Osteoblast (primary cell): ENCODE data around the gene GPATCH3. TPM values are rescaled to one million over a fixed set of nuclear protein-coding genes. Genes with fewer than 3 reads are reported as not detected.
"Not testable (repeated sequence)": the region's sequence is repeated elsewhere in the genome, so short reads cannot be mapped to it uniquely, and the experiment has no call there.

Experiments used
- DNase-seq: peaks from one replicate; pipeline ENCODE4 v3.0.0; 2011; ENCODE audit warnings: low spot score, mixed read lengths; ENCODE audit not compliant: insufficient read length; ENCODE audit errors: missing footprints
- H2AFZ ChIP-seq: 2 replicates; pipeline ENCODE4 v1.6.0; 2011; ENCODE audit warnings: mild to moderate bottlenecking, low read length
- H3K27ac ChIP-seq: 2 replicates; pipeline ENCODE4 v1.5.1; 2011; ENCODE audit warnings: mild to moderate bottlenecking, low read depth, low read length, moderate library complexity
- H3K27me3 ChIP-seq: 2 replicates; pipeline ENCODE4 v1.6.0; 2012; ENCODE audit warnings: mild to moderate bottlenecking, control low read depth, inconsistent platforms, low read length, moderate library complexity; ENCODE audit not compliant: insufficient read depth
- H3K36me3 ChIP-seq: 2 replicates; pipeline ENCODE4 v1.5.1; 2011; ENCODE audit warnings: mild to moderate bottlenecking, low read length, control low read depth, moderate library complexity; ENCODE audit not compliant: insufficient read depth
- H3K4me1 ChIP-seq: 2 replicates; pipeline ENCODE4 v1.5.1; 2011; ENCODE audit warnings: mild to moderate bottlenecking, low read length, control low read depth, moderate library complexity; ENCODE audit not compliant: insufficient read depth
- H3K4me2 ChIP-seq: 2 replicates; pipeline ENCODE4 v1.6.0; 2011; ENCODE audit warnings: mild to moderate bottlenecking, low read length; ENCODE audit not compliant: insufficient read depth
- H3K4me3 ChIP-seq: fragments of 200-600 bp; sonication (generic); 3 replicates; pipeline ENCODE4 v1.5.1; 2012; ENCODE audit warnings: mild to moderate bottlenecking, low read length, inconsistent platforms; ENCODE audit not compliant: insufficient read depth
- H3K79me2 ChIP-seq: 2 replicates; pipeline ENCODE4 v1.6.0; 2012; ENCODE audit warnings: mild to moderate bottlenecking, low read length, control low read depth, inconsistent platforms; ENCODE audit not compliant: insufficient read depth
- H3K9me3 ChIP-seq: 2 replicates; pipeline ENCODE4 v1.5.1; 2011; ENCODE audit warnings: low read depth, low read length, control low read depth
- H4K20me1 ChIP-seq: 2 replicates; pipeline ENCODE4 v1.6.0; 2012; ENCODE audit warnings: mild to moderate bottlenecking, low read length, control low read depth; ENCODE audit not compliant: insufficient read depth
- total RNA-seq: library from RNA; depleted of rRNA; stranded (reverse); fragments of >200 nt; gene quantifications from 2 replicates; pipeline ENCODE4 v1.2.3, GENCODE V29; 2012
- TF ChIP-seq, protein P1 (sequence below): IDR thresholded peaks from 2 replicates; pipeline ENCODE4 v1.5.1; 2011; ENCODE audit warnings: mild to moderate bottlenecking, low read depth, low read length, moderate library complexity; ENCODE audit errors: extremely low read depth

The GPATCH3 gene
- total RNA-seq, 1 donor = 10.9 TPM

DNA sequence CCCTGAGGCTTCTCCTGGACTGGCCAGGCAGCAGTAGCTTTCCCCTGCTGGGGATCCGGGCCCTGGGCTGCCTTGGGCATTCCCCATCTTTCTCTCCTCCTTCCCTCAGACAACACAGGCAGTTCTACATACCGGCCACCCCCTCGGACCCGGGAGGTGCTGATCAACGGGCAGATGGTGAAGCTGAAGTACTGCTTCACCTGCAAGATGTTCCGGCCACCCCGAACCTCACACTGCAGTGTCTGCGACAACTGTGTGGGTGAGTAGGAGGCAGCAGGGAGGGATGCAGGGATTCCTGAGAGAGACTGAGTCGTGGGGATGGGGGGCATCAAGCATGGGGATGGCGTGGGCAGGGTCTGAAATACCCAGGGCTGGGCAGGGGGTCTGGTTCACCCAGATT lies 51.8 kb downstream of the GPATCH3 start:
- H3K27me3 ChIP-seq = no peaks in the 10 kb centered on the region
- no peaks in the 10 kb centered on the region for H3K9me3 ChIP-seq
- peak; percentile 26 for DNase-seq
- peak overlapping the region; percentile 37 for H3K4me2 ChIP-seq
- H2AFZ ChIP-seq = no peak overlapping the region
- H3K27ac ChIP-seq = peak overlapping the region; percentile 96
- H4K20me1 ChIP-seq = peaks cover 19% of the 10 kb centered on the region
- no peak overlapping the region for H3K4me3 ChIP-seq
- H3K36me3 ChIP-seq = peaks cover 53% of the 10 kb centered on the region
- peaks cover 2% of the 10 kb centered on the region for H3K79me2 ChIP-seq
- TF ChIP-seq, protein P1, sequence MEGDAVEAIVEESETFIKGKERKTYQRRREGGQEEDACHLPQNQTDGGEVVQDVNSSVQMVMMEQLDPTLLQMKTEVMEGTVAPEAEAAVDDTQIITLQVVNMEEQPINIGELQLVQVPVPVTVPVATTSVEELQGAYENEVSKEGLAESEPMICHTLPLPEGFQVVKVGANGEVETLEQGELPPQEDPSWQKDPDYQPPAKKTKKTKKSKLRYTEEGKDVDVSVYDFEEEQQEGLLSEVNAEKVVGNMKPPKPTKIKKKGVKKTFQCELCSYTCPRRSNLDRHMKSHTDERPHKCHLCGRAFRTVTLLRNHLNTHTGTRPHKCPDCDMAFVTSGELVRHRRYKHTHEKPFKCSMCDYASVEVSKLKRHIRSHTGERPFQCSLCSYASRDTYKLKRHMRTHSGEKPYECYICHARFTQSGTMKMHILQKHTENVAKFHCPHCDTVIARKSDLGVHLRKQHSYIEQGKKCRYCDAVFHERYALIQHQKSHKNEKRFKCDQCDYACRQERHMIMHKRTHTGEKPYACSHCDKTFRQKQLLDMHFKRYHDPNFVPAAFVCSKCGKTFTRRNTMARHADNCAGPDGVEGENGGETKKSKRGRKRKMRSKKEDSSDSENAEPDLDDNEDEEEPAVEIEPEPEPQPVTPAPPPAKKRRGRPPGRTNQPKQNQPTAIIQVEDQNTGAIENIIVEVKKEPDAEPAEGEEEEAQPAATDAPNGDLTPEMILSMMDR = no peak
- H3K4me1 ChIP-seq = peaks cover 20% of the 10 kb centered on the region

DNA sequence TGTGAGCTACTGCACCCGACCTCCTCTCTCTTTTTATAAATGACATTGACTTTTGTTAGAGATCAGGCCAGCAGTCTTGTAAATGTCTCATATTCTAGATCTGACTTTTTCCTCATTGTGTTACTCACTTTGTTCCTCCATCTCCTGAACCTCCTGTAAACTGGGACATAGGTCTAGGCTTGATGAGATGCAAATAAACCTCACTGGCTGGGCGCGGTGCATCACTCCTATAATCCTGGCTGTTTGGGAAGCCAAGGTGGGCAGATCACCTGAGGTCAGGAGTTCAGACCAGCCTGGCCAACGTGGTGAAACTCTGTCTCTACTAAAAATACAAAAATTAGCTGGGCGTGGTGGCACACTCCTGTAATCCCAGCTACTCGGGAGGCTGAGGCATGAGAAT lies 52.4 kb downstream of the GPATCH3 start:
- H2AFZ ChIP-seq, H3K79me2 ChIP-seq, H3K4me3 ChIP-seq, DNase-seq, H3K27me3 ChIP-seq, H3K9me3 ChIP-seq, H3K4me2 ChIP-seq: not testable (repeated sequence)
- peaks cover 47% of the 10 kb centered on the region for H3K36me3 ChIP-seq
- peaks cover 17% of the 10 kb centered on the region for H3K4me1 ChIP-seq
- peak overlapping the region; percentile 96 for H3K27ac ChIP-seq
- H4K20me1 ChIP-seq = peaks cover 16% of the 10 kb centered on the region

DNA sequence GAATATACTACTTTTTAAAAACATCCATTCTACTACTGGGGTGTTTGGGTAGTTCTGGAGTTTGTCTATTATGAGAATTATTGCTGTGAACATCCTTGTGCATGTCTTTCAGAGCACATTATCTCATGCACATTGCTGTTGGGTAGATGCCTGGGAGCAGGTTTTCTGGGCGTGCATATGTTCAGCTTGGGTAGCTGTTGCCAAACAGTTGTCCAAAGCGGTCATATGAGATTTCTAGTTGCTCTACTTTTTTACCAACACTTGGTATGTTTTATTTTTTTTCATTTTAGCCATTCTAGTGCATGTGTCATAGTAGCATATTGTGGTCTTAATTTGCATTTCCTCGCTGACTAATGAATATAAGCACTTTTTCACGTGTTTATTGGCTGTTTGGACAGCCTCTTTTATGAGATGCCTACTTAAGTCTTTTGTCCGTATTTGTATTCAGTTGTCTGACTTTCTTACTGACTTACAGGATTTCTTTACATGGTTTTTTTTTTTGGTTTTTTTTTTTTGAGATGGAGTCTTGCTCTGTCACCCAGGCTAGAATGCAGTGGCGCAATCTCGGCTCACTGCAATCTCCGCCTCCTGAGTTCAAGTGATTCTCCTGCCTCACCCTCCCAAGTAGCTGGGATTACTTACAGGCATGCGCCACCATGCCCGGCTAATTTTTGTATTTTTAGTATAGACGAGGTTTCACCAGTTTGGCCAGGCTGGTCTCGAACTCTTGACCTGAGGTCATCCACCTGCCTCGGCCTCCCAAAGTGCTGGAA lies 55.7 kb downstream of the GPATCH3 start:
- H3K4me1 ChIP-seq = peaks cover 14% of the 10 kb centered on the region
- H4K20me1 ChIP-seq = peaks cover 9% of the 10 kb centered on the region
- H3K27me3 ChIP-seq = no peaks in the 10 kb centered on the region
- no peak overlapping the region for H2AFZ ChIP-seq
- peaks cover 2% of the 10 kb centered on the region for H3K79me2 ChIP-seq
- H3K4me3 ChIP-seq = no peak overlapping the region
- no peak overlapping the region for H3K4me2 ChIP-seq
- H3K9me3 ChIP-seq = no peaks in the 10 kb centered on the region
- TF ChIP-seq, protein P1 = no peak
- peaks cover 19% of the 10 kb centered on the region for H3K36me3 ChIP-seq
- H3K27ac ChIP-seq = no peak overlapping the region
- DNase-seq = no peak

Other genes with a start within 250 kb of the GPATCH3 start
- gene ARID1A, start 204.5 kb downstream of the GPATCH3 start, total RNA-seq = 22.8 and 23.6 TPM in 2 replicates
- gene PIGV, start 112.5 kb downstream of the GPATCH3 start, total RNA-seq = 18.1 and 19.2 TPM in 2 replicates
- 6.2 and 7.6 TPM in 2 replicates for gene ZDHHC18, start 73.8 kb downstream of the GPATCH3 start, total RNA-seq
- gene SFN, start 37.3 kb downstream of the GPATCH3 start, total RNA-seq = under 0.01 and 0.29 TPM in 2 replicates
- gene GPN2, start 10.2 kb downstream of the GPATCH3 start, total RNA-seq = 8.0 and 8.3 TPM in 2 replicates
- gene NR0B2, start 13.5 kb upstream of the GPATCH3 start, total RNA-seq = not detected in 2 replicates
- gene NUDC, start 21.3 kb upstream of the GPATCH3 start, total RNA-seq = 15.9 and 17.4 TPM in 2 replicates
- not detected in 2 replicates for gene KDF1, start 60.0 kb upstream of the GPATCH3 start, total RNA-seq
- 6.5 TPM in 2 replicates for gene TRNP1, start 93.2 kb upstream of the GPATCH3 start, total RNA-seq
- gene TENT5B, start 112.4 kb upstream of the GPATCH3 start, total RNA-seq = 10.0 and 11.2 TPM in 2 replicates